SK-N-SH (cell line): ENCODE results near the gene LDLRAP1.

Source experiments
- EP300 ChIP-seq, 2 experiments: IDR thresholded peaks; 2 replicates each; pipeline versions ENCODE4 v1.4.0 to v1.6.1; 2012; ENCODE audit warnings: borderline replicate concordance in 1 of 2, low read depth in 1 of 2, low read length in 1 of 2
- EZH2phosphoT487 ChIP-seq: fragments of 200-600 bp; sonication (generic); IDR thresholded peaks from 2 replicates; pipeline ENCODE4 v1.6.1; 2017; ENCODE audit warnings: low read depth, mixed run types, mild to moderate bottlenecking, antibody characterized with exemption, moderate library complexity, borderline replicate concordance
- MXI1 ChIP-seq: IDR thresholded peaks from 2 replicates; pipeline ENCODE4 v1.6.1; 2012; ENCODE audit warnings: mild to moderate bottlenecking, low read depth, low read length, improper control_type of control experiment
- POLR2AphosphoS5 ChIP-seq: IDR thresholded peaks from 2 replicates; pipeline ENCODE4 v1.6.1; 2012; ENCODE audit warnings: low read depth, low read length
- TCF12 ChIP-seq: IDR thresholded peaks from 2 replicates; pipeline ENCODE4 v1.4.0; 2012
- TEAD4 ChIP-seq: IDR thresholded peaks from 2 replicates; pipeline ENCODE4 v1.4.0; 2012; ENCODE audit warnings: mild to moderate bottlenecking, borderline replicate concordance; ENCODE audit not compliant: insufficient read depth
- YY1 ChIP-seq: IDR thresholded peaks from 2 replicates; pipeline ENCODE4 v1.4.0; 2012; ENCODE audit warnings: low read depth, mild to moderate bottlenecking
- TF ChIP-seq, protein P1 (sequence below): IDR thresholded peaks from 2 replicates; pipeline ENCODE4 v1.4.0; 2012; ENCODE audit warnings: low read depth
- TF ChIP-seq, protein P2 (sequence below): IDR thresholded peaks from 2 replicates; pipeline ENCODE4 v1.4.0; 2012; ENCODE audit warnings: low read depth, borderline replicate concordance
- TF ChIP-seq, protein P3 (sequence below): fragments of 200-600 bp; sonication (generic); IDR thresholded peaks from 2 replicates; pipeline ENCODE4 v1.6.1; 2017; ENCODE audit warnings: antibody characterized with exemption, mild to moderate bottlenecking, moderate library complexity
- TF ChIP-seq, protein P4 (sequence below): IDR thresholded peaks from 2 replicates; pipeline ENCODE4 v1.6.1; 2012; ENCODE audit warnings: mild to moderate bottlenecking, low read depth, low read length, moderate library complexity

DNA sequence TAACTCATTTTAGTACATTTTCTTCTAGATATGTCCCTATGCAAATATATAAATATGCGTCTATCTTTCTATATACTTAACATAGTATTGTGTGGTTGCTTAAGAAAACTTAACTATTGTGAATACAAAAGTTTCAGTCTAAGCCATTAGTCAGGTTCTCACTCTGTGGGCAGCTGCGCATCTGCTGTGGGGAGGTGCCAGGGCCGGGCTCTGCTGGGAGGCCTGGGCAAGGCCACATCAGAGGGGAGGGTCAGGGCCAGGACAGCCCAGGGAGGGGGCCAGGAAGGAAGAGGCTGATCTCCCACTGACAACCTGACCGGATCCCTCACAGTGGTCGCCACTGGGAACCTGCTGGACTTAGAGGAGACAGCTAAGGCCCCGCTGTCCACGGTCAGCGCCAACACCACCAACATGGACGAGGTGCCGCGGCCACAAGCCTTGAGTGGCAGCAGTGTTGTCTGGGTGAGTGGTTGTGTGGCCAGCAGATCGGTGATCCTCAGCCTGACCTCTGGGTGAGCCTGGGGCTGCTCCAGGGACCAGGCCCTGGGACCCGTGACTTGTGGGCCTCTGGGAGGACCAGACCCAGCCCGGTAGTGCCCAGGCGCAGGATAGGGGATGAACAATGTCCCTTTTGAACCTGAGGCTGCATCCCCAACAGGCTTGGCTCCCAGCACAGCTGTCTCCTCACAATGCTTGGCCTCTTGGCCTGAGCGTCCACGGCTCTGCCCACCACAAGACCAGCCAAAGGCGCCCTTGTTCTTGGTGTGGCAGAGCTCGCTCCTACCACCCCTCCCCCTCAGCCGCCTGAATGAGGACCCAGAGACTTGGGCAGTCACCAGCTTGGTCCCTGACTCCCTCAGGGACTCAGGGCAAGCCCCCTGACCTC lies 20.2 kb downstream of the LDLRAP1 start:
- no peak for TF ChIP-seq EP300 (IDR thresholded peaks at IDR 0.05; ENCODE audit: borderline replicate concordance in 1 of 2, low read depth in 1 of 2, low read length in 1 of 2)
- TF ChIP-seq YY1, result no peak
- TF ChIP-seq POLR2AphosphoS5, result no peak
- TF ChIP-seq, protein P1, sequence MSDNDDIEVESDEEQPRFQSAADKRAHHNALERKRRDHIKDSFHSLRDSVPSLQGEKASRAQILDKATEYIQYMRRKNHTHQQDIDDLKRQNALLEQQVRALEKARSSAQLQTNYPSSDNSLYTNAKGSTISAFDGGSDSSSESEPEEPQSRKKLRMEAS, result no peak
- TF ChIP-seq, protein P2, sequence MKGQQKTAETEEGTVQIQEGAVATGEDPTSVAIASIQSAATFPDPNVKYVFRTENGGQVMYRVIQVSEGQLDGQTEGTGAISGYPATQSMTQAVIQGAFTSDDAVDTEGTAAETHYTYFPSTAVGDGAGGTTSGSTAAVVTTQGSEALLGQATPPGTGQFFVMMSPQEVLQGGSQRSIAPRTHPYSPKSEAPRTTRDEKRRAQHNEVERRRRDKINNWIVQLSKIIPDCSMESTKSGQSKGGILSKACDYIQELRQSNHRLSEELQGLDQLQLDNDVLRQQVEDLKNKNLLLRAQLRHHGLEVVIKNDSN, result no peak
- no peak for TF ChIP-seq MXI1
- no peak for TF ChIP-seq TEAD4
- TF ChIP-seq, protein P3, sequence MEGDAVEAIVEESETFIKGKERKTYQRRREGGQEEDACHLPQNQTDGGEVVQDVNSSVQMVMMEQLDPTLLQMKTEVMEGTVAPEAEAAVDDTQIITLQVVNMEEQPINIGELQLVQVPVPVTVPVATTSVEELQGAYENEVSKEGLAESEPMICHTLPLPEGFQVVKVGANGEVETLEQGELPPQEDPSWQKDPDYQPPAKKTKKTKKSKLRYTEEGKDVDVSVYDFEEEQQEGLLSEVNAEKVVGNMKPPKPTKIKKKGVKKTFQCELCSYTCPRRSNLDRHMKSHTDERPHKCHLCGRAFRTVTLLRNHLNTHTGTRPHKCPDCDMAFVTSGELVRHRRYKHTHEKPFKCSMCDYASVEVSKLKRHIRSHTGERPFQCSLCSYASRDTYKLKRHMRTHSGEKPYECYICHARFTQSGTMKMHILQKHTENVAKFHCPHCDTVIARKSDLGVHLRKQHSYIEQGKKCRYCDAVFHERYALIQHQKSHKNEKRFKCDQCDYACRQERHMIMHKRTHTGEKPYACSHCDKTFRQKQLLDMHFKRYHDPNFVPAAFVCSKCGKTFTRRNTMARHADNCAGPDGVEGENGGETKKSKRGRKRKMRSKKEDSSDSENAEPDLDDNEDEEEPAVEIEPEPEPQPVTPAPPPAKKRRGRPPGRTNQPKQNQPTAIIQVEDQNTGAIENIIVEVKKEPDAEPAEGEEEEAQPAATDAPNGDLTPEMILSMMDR, result no peak
- TF ChIP-seq, protein P4, sequence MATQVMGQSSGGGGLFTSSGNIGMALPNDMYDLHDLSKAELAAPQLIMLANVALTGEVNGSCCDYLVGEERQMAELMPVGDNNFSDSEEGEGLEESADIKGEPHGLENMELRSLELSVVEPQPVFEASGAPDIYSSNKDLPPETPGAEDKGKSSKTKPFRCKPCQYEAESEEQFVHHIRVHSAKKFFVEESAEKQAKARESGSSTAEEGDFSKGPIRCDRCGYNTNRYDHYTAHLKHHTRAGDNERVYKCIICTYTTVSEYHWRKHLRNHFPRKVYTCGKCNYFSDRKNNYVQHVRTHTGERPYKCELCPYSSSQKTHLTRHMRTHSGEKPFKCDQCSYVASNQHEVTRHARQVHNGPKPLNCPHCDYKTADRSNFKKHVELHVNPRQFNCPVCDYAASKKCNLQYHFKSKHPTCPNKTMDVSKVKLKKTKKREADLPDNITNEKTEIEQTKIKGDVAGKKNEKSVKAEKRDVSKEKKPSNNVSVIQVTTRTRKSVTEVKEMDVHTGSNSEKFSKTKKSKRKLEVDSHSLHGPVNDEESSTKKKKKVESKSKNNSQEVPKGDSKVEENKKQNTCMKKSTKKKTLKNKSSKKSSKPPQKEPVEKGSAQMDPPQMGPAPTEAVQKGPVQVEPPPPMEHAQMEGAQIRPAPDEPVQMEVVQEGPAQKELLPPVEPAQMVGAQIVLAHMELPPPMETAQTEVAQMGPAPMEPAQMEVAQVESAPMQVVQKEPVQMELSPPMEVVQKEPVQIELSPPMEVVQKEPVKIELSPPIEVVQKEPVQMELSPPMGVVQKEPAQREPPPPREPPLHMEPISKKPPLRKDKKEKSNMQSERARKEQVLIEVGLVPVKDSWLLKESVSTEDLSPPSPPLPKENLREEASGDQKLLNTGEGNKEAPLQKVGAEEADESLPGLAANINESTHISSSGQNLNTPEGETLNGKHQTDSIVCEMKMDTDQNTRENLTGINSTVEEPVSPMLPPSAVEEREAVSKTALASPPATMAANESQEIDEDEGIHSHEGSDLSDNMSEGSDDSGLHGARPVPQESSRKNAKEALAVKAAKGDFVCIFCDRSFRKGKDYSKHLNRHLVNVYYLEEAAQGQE, result no peak
- no peak for TF ChIP-seq TCF12
- TF ChIP-seq EZH2phosphoT487, result no peak
